Lung (tissue), 12 donors: ENCODE data around the gene GPD1. TPM values are rescaled to one million over a fixed set of nuclear protein-coding genes. Genes with fewer than 3 reads are reported as not detected.

Experiments
- ATAC-seq: fragments of 200-7000 bp; cut with Tn5 transposase; one replicate; pipeline ENCODE4 v1.9.1; 2020; ENCODE audit warnings: moderate number of reproducible peaks; ENCODE audit not compliant: insufficient read depth, low FRiP score
- DNase-seq, 3 donors: peaks; one replicate each; pipeline ENCODE4 v3.0.0-alpha.2; 2013 to 2017
- H3K27ac ChIP-seq, 2 donors: one replicate each; pipeline ENCODE4 v1.5.1; 2013; ENCODE audit warnings: mild to moderate bottlenecking in 2 of 2, moderate library complexity in 2 of 2, control low read depth in 1 of 2, inconsistent platforms in 1 of 2, low read depth in 1 of 2, low read length in 1 of 2
- H3K27me3 ChIP-seq, 3 donors: one replicate each; pipeline ENCODE4 v1.5.1; 2013; ENCODE audit warnings: low read length in 2 of 3; ENCODE audit not compliant: control insufficient read depth in 3 of 3, insufficient read depth in 3 of 3
- H3K36me3 ChIP-seq, 4 donors: one replicate each; pipeline ENCODE4 v1.5.1; 2013; ENCODE audit warnings: low read length in 4 of 4, mild to moderate bottlenecking in 1 of 4, moderate library complexity in 1 of 4; ENCODE audit not compliant: control insufficient read depth in 4 of 4, insufficient read depth in 4 of 4
- H3K4me1 ChIP-seq, 5 donors: one replicate each; pipeline ENCODE4 v1.5.1; 2013; ENCODE audit warnings: low read length in 5 of 5, mild to moderate bottlenecking in 2 of 5, moderate library complexity in 1 of 5; ENCODE audit not compliant: control insufficient read depth in 5 of 5, insufficient read depth in 5 of 5
- H3K4me3 ChIP-seq: one replicate; pipeline ENCODE4 v1.5.1; 2013; ENCODE audit warnings: mild to moderate bottlenecking, control low read depth, moderate library complexity
- H3K9ac ChIP-seq, 2 donors: one replicate each; pipeline ENCODE4 v1.5.1; 2013; ENCODE audit warnings: low read length in 2 of 2, control low read depth in 1 of 2; ENCODE audit not compliant: insufficient read depth in 1 of 2
- H3K9me3 ChIP-seq, 4 donors: one replicate each; pipeline ENCODE4 v1.5.1; 2013; ENCODE audit warnings: low read length in 3 of 4, mild to moderate bottlenecking in 1 of 4, moderate library complexity in 1 of 4; ENCODE audit not compliant: control insufficient read depth in 4 of 4, insufficient read depth in 3 of 4
- WGBS, 2 donors: extraction: QIAGEN DNeasy Blood & Tissue Kit; methylation state at CpG; one replicate each; pipeline ENCODE4 v1.1.7; 2013; 5-methylcytosine and 5-hydroxymethylcytosine counted together
- polyA plus RNA-seq, 2 donors: library from polyadenylated mRNA; stranded (reverse); fragments of 200-250 nt; gene quantifications; one replicate each; pipeline ENCODE4 v1.2.1, GENCODE V29; 2013
- total RNA-seq, 2 donors: library from RNA; depleted of rRNA in 1 of 2; stranded (reverse); fragments of >200 nt in 1 of 2; gene quantifications; one replicate each; pipeline ENCODE4 v1.2.1, GENCODE V29; 2014 to 2021
- TF ChIP-seq, protein P1 (sequence below): IDR thresholded peaks from 2 replicates; pipeline ENCODE4 v1.5.1; 2012; ENCODE audit warnings: mild to moderate bottlenecking; ENCODE audit errors: control extremely low read depth, extremely low read depth
- donor health status: control.
- donor health status: control.
- donor health status: Bipolar disorder and iron deficiency.
- donor health status: healthy.
- donor health status: DM: yes; HTN: yes; CAD: no.

The GPD1 gene
- total and polyA plus RNA-seq, 4 donors = 1.7 to 20.0 (median 9.9) TPM; not detected in 1

GRCh38 chr12:50078281-50078680 is 25.5 kb upstream of the GPD1 start:
- no peak for DNase-seq

GRCh38 chr12:50079771-50080170 is 24.0 kb upstream of the GPD1 start:
- no peaks in the 10 kb centered on the region for H3K36me3 ChIP-seq
- H3K27me3 ChIP-seq = no peaks in the 10 kb centered on the region
- WGBS, 2 donors = 82 to 93% methylated on average over 5 of the region's 5 CpGs
- TF ChIP-seq, protein P1, sequence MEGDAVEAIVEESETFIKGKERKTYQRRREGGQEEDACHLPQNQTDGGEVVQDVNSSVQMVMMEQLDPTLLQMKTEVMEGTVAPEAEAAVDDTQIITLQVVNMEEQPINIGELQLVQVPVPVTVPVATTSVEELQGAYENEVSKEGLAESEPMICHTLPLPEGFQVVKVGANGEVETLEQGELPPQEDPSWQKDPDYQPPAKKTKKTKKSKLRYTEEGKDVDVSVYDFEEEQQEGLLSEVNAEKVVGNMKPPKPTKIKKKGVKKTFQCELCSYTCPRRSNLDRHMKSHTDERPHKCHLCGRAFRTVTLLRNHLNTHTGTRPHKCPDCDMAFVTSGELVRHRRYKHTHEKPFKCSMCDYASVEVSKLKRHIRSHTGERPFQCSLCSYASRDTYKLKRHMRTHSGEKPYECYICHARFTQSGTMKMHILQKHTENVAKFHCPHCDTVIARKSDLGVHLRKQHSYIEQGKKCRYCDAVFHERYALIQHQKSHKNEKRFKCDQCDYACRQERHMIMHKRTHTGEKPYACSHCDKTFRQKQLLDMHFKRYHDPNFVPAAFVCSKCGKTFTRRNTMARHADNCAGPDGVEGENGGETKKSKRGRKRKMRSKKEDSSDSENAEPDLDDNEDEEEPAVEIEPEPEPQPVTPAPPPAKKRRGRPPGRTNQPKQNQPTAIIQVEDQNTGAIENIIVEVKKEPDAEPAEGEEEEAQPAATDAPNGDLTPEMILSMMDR = no peak
- ATAC-seq = no peak
- no peak overlapping the region for H3K9ac ChIP-seq
- H3K4me1 ChIP-seq = peaks cover 0 to 4% (median 2%) of the 10 kb centered on the region in 5 donors
- no peak for DNase-seq
- no peak overlapping the region for H3K27ac ChIP-seq
- H3K9me3 ChIP-seq = no peaks in the 10 kb centered on the region
- H3K4me3 ChIP-seq = no peak overlapping the region

More at GRCh38 chr12:50078281-50078680, 25.5 kb upstream of the GPD1 start:
- no peaks in the 10 kb centered on the region for H3K36me3 ChIP-seq
- H3K4me1 ChIP-seq = peaks cover 0 to 4% (median 0%) of the 10 kb centered on the region in 5 donors
- no peak overlapping the region for H3K27ac ChIP-seq
- no peaks in the 10 kb centered on the region for H3K27me3 ChIP-seq
- H3K9ac ChIP-seq = no peak overlapping the region
- no peak for ATAC-seq
- 94 to 95% methylated on average over 10 of the region's 10 CpGs for WGBS, 2 donors
- H3K4me3 ChIP-seq = no peak overlapping the region
- H3K9me3 ChIP-seq = no peaks in the 10 kb centered on the region
- TF ChIP-seq, protein P1 = no peak

GRCh38 chr12:50081096-50081808 is 22.6 kb upstream of the GPD1 start:
- Histone ChIP-seq H3K36me3 (no peaks in the 10 kb centered on the region), H3K9me3 (no peaks in the 10 kb centered on the region), H3K4me3 (no peak overlapping the region), H3K27ac (no peak overlapping the region), H3K4me1 (peaks cover 0 to 6% (median 0%) of the 10 kb centered on the region in 5 donors), H3K27me3 (no peaks in the 10 kb centered on the region), H3K9ac (no peak overlapping the region)
- ATAC-seq (no peak), DNase-seq (no peak)
- WGBS, 2 donors = 55 to 66% methylated on average over 46 of the region's 46 CpGs
- TF ChIP-seq, protein P1 = no peak
